Fibroblast of villous mesenchyme (primary cell): ENCODE measurements around the gene MACC1. TPM values are rescaled to one million over a fixed set of nuclear protein-coding genes. Genes with fewer than 3 reads are reported as not detected.
A peak's percentile ranks its signal among the peaks of the same experiment; 100 is the strongest.
"Not testable (repeated sequence)": the region's sequence is repeated elsewhere in the genome, so short reads cannot be mapped to it uniquely, and the experiment has no call there.

ENCODE experiments used
- DNase-seq: peaks from one replicate; pipeline ENCODE4 v3.0.0-alpha.2; 2010; ENCODE audit warnings: low read depth
- H3K4me3 ChIP-seq: 2 replicates; pipeline ENCODE4 v1.5.1; 2011; ENCODE audit warnings: low read depth, mild to moderate bottlenecking, low read length
- total RNA-seq: library from RNA; depleted of rRNA; stranded (reverse); fragments of >200 nt; gene quantifications from 2 replicates; pipeline ENCODE4 v1.2.3, GENCODE V29; 2012
- TF ChIP-seq, protein P1 (sequence below): IDR thresholded peaks from 2 replicates; pipeline ENCODE4 v1.5.1; 2012; ENCODE audit warnings: low read depth, mild to moderate bottlenecking, low read length; ENCODE audit not compliant: insufficient read depth

The MACC1 gene
- total RNA-seq, 1 donor, result under 0.01 TPM

DNA sequence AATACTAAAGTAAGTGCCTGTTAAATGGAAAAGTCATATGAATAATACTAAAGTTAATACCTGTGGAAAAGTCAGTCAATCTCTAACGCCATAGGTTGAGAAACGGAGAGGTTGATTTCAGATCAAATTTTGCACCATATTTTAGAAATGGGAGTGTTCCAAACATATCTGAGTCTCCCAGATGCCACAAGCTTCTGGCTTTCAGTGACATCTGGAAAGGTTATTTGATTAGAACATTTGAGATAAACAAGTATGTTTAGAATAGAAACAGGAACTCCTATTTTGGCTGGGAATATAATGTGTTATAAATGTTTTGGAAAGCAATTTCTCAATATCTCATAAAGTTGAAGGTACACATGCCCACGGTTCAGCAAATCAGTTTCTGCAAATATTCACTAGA lies 5.8 kb downstream of the MACC1 start:
- peak; percentile 46 for DNase-seq
- H3K4me3 ChIP-seq, result no peak overlapping the region
- TF ChIP-seq, protein P1, sequence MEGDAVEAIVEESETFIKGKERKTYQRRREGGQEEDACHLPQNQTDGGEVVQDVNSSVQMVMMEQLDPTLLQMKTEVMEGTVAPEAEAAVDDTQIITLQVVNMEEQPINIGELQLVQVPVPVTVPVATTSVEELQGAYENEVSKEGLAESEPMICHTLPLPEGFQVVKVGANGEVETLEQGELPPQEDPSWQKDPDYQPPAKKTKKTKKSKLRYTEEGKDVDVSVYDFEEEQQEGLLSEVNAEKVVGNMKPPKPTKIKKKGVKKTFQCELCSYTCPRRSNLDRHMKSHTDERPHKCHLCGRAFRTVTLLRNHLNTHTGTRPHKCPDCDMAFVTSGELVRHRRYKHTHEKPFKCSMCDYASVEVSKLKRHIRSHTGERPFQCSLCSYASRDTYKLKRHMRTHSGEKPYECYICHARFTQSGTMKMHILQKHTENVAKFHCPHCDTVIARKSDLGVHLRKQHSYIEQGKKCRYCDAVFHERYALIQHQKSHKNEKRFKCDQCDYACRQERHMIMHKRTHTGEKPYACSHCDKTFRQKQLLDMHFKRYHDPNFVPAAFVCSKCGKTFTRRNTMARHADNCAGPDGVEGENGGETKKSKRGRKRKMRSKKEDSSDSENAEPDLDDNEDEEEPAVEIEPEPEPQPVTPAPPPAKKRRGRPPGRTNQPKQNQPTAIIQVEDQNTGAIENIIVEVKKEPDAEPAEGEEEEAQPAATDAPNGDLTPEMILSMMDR, result no peak

DNA sequence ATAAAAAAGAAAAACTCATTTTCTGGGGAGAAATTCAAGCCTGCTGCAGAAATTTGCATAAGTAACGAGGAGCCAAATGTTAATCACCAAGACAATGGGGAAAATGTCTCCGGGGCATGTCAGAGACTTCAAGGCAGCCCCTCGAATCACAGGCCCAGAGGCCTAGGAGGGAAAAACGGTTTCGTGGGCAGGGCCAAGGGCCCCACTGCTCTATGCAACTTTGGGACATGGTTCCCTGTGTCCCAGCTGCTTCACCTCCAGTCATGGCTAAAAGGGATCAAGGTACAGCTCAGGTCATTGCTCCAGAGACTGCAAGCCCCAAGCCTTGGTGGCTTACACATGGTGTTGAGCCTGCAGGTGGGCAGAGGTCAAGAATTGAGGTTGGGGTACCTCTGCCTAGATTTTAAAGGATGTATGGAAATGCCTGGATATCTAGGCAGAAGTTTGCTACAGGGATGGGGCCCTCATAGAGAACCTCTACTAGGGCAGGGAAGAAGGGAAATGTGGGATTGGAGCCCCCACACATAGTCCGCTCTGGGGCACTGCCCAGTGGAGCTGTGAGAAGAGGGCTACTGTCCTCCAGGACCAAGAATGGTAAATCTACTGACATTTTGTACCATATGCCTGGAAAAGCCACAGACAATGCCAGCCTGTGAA lies 8.4 kb downstream of the MACC1 start:
- TF ChIP-seq, protein P1, result no peak
- H3K4me3 ChIP-seq, result no peak overlapping the region
- DNase-seq, result no peak

DNA sequence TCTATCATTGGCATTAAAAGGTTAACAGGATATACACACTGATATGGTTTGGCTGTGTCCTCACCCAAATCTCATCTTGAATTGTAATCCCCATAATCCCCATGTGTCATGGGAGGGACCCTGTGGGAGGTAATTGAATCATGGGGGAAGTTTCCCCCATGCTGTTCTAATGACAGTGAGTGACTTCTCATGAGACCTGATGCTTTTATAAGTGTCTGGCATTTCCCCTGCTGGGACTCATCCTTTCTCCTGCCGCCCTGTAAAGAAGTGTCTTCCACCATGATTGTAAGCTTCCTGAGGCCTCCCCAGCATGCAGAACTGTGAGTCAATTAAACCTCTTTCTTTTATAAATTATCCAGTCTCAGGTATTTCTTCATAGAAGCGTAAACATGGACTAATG lies 9.4 kb downstream of the MACC1 start:
- not testable (repeated sequence) for DNase-seq, H3K4me3 ChIP-seq

DNA sequence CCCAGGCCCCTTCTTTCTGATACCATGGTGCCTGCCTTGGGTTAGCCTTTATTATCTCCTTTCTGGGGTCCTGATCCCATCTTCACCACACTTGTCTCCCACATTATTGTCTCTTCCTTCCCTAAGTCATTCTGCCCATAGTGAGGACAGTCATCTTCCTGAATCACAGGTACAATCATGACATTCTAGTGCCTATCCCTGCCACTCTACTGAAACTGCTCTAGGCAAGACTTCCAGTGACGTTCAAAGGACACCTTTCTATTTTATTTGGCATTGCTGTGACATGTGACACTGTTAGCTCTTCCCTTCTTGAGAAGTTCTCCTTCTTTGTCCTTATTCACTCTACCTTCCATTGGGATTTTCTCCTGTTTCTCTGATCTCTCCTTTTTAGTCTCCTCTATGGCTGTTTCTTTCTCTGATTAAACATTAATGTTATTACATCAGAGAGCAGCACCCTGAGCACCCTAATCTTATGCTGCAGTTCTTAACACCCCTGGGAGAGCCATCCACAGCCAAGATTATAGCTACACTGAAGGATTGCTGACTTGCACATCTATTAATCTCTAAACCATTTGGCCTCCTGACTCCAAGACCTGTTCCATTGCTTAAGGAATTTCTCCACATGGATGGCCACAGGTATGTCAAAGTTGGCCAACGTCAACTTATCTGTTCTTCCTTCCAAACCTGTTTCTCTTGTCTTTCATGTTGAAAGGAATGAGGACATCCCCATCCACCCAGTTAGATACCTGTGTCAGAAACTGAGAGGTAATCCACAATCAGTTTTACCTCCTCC lies 10.9 kb downstream of the MACC1 start:
- no peak for DNase-seq
- TF ChIP-seq, protein P1, result no peak
- H3K4me3 ChIP-seq, result no peak overlapping the region

DNA sequence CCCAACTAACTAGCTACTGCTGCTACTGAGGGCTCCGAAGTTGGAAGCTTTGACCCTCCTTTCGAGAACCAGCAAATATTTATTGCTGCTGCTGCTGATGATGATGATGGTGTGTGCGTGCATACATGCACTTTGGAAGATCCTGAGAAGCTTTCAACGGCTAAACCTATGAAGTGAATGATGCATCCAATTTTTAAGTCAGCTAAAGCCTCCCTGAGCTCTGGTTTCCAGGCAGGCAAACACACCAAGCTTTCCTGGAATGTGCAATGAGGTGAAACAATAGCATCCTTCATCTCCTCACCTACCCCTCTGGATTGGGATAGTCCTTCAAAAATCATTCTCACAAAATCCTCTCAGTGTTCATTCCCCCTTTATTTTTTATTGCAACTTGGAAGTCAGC lies 13.9 kb downstream of the MACC1 start:
- no peak for DNase-seq
- no peak overlapping the region for H3K4me3 ChIP-seq
- TF ChIP-seq, protein P1, result no peak

DNA sequence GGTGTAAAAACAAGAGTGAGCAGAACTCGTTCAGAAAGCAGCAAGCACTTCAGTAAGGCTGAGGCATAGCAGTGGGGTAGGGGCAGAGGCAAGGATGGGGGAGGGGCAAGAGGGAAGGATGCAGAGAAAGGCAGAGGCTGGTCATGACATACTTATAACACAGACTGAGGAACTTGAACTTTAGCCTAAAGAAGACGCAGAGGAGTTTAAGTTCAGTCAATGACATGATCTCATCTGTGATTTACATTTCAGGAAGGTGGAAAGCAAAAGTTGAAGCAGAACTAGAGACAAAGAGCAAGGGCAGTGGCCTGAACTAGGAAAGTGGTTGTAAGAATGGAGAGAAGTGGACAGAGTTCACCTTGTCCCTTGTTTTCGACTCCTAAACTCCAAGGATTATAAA lies 15.8 kb downstream of the MACC1 start:
- no peak for DNase-seq
- H3K4me3 ChIP-seq, result no peak overlapping the region
- TF ChIP-seq, protein P1, result no peak

DNA sequence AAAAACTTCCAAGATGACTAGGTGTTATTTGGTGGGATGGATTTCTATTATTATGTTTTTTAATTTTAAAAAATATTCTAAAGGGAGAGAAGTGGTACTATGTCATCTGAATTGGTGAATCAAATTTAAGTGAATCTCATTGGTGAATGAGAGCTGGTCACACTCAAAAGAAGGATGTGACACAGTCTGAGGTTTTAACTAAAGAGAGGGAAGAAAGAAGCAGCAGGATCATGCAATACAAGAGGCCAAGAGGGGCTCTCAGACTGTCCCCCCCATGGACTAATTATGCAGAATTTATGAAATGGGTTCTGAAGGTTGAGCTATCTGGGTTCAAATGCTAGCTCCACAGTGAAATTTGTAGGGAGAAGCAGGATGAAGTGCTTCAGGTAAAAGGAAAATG lies 16.2 kb downstream of the MACC1 start:
- no peak overlapping the region for H3K4me3 ChIP-seq
- TF ChIP-seq, protein P1, result no peak
- no peak for DNase-seq
